GM19025 (cell line): ENCODE data around the gene FBXL19.

Experiments used
- ATAC-seq: cut with Tn5 transposase; IDR thresholded peaks from one replicate; pipeline ENCODE4 v1.9.1; 2021; ENCODE audit warnings: mild to moderate bottlenecking, low read depth, moderate library complexity; ENCODE audit not compliant: unreplicated experiment

FBXL19 gene

DNA sequence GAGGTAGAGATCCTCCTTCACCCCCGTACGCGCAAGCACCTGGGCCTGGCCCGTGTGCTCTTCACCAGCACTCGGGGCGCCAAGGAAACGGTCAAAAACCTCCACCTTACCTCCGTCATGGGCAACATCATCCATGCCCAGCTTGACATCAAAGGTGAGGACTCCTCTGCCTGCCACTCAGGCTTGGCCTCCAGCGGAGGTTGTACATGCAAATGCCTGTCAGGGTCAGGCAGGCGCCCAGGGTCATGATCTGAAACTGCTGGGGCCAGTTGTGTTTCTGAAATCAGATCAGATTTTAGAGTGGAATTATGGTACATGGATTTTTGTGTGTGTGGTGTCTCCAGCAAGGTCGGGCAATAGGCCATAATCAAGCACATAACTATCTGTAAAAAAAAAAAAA, 38.0 kb downstream of the FBXL19 start:
- no peak for ATAC-seq

DNA sequence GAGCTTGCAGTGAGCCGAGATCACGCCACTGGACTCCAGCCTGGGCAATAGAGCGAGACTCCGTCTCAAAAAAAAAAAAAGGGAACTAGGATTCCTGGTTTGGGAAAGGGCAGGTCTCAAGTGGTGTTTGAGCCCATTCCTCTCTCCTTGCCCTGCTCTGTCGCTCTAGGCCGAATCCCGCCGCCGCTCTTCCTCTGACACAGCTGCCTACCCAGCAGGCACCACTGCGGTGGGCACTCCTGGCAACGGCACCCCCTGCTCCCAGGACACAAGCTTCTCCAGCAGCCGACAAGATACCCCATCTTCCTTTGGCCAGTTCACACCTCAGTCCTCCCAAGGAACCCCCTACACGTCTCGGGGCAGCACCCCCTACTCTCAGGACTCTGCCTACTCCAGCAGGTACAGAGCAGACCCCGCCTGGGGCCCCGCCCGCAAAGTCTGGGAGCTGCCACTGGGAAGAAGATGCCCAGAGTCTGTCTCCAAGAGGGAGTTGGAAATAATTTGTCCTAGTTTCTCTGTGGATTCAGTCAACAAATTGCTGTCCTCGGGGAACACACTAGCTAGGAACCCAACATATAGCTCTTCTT, 40.6 kb downstream of the FBXL19 start:
- ATAC-seq: no peak

DNA sequence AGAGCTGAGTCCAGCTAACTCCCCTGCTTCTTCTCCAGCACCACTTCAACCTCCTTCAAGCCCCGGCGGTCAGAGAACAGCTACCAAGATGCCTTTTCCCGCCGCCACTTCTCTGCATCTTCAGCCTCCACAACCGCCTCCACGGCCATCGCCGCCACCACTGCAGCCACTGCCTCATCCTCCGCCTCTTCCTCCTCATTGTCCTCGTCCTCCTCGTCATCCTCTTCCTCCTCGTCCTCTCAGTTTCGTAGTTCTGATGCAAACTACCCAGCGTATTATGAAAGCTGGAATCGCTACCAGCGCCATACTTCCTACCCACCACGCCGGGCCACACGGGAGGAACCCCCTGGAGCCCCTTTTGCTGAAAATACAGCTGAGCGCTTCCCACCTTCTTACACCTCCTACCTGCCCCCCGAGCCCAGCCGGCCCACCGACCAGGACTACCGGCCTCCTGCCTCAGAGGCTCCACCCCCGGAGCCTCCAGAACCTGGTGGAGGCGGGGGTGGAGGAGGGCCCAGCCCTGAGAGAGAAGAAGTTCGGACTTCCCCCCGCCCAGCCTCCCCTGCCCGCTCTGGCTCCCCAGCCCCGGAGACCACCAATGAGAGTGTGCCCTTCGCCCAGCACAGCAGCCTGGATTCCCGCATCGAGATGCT, 41.3 kb downstream of the FBXL19 start:
- ATAC-seq: no peak

DNA sequence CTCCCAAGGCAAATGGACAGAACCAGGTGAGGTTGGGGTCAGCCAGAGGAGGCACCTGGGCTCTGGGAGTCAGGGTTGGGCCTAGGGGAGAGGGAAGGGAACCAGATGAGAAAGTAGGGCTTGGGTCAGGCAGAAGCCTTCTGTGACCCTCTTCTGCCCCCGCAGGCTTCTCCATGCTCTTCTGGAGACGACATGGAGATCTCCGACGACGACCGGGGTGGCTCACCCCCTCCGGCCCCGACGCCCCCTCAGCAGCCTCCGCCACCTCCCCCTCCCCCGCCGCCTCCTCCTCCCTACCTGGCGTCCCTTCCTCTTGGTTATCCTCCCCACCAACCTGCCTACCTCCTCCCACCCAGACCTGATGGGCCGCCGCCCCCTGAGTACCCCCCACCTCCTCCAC, 42.1 kb downstream of the FBXL19 start:
- ATAC-seq: no peak

DNA sequence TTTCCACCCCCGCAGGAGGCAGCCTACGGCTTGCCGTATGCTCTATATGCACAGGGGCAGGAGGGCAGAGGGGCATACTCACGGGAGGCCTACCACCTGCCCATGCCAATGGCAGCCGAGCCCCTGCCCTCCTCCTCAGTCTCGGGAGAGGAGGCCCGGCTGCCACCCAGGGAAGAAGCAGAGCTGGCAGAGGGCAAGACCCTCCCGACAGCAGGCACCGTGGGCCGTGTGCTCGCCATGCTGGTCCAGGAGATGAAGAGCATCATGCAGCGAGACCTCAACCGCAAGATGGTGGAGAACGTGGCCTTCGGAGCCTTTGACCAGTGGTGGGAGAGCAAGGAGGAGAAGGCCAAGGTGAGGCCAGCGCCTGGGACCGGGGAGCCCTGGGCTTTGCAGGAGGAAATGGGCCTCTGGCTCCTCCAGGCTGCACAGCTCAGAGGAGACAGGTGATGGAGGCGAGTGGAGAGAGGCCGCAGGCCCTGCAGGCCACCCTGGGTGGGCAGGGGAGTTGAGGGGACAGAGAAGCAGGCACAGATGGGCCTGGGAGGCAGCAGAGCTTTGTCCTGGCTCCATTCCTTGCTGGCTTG, 42.8 kb downstream of the FBXL19 start:
- ATAC-seq: no peak

DNA sequence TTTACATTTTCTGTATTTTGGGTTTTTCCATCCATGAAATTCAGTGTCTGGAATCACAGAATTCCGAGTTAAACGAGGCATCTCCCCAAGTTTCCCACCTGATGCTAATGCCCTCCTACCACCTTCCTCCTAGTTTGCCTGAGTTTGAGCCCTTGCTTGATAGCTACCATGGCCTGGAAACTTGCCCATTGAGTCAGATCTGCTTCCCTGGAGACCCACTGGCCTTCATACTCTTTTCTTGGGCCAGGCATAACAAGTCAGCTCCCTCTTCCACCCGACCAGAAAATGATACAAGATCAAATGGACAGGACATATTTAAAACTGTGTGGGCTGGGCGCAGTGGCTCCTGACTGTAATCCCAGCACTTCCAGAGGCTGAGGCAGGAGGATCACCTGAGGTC, 44.4 kb downstream of the FBXL19 start:
- no peak for ATAC-seq

DNA sequence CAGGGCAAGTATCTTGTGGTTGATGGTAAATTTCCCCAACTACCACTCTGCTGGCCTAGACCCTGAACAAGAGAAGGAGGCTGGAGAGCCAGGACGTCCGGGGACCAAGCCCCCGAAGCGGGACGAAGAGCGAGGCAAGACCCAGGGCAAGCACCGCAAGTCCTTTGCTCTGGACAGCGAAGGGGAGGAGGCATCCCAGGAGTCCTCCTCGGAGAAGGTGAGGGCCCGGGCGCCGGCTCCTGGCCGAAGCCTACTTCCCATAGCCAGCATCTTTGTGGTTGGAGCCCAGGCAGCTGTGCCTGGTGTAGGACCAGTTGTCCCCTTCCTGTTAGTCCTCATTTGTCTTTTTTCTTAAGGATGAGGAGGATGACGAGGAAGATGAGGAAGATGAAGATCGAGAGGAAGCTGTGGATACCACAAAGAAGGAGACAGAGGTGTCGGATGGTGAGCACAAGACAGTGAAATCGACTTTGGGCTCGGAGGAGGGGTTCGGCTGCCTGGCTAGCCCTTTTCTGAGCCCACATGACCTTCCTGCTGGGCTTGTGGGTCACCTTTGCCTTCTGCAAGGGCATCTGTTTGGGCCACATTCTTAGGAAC, 46.0 kb downstream of the FBXL19 start:
- no peak for ATAC-seq

DNA sequence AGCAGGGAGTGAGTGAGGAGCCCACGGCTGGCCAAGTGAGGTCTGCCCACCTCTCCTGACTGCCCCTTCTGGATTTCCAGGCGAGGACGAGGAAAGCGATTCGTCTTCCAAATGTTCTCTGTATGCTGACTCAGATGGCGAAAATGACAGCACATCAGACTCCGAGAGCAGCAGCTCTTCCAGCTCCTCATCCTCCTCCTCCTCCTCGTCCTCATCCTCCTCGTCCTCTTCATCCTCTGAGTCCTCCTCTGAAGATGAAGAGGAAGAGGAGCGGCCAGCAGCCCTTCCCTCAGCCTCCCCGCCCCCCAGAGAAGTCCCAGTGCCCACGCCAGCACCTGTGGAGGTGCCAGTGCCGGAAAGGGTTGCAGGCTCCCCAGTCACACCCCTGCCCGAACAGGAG, 47.9 kb downstream of the FBXL19 start:
- ATAC-seq: no peak

DNA sequence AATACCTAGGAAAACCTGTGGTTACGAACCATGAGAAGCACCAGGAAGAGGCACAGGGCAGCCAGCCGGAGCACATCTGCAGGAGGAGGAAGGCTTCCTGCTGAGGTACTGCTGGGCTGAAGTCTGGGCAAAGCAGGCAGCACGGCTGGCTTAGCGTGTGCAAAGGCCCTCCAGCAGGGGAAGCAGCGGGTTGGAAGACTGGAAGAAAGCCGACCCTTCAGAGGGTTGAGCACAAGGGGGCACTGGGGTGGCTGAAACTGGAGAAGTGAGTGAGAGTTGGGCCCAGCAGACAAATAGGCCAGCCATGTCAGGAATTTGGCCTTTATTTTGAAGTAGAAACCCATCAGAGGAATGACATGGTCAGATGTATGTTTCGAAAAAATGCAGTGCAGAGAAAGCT, 49.5 kb downstream of the FBXL19 start:
- no peak for ATAC-seq

DNA sequence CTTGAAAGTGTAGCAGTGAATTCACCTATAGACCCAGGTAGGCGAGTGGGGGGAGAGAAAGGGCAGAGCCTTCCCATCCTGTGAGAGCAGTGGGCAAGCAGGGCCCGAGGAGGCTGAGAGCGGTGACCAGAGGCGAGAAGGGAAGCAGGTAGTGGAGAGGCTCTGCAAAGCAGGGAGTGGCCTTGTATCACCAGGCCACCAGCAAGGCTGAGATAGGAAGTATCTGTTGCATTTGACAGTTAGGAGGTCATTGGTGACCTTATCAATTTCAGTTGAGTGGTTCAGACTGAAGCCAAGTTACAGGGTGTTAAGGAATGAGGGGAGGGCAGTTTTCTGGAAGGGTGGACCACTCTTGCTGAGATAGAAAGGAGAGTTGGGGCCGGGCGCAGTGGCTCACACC, 51.0 kb downstream of the FBXL19 start:
- ATAC-seq: no peak

DNA sequence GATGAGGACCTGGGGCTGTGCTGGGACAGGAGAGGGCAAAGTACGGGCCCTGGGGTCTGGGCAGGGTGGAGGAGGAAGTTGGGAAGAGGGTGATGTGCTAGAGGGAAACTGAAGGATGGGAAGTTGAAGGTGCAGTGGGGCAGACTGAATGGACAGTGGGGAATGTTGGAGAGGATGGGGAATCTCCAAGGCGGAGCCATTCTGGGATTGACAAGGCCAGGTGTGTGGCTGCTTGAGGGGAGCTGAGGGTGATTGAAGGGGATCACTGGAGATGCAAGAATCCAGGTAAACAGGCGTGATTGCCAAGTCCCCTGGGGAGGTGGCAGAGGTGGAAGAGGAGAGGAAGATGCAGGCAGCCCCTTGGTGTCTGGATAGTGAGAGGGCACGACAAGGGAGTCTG, 53.1 kb downstream of the FBXL19 start:
- no peak for ATAC-seq

DNA sequence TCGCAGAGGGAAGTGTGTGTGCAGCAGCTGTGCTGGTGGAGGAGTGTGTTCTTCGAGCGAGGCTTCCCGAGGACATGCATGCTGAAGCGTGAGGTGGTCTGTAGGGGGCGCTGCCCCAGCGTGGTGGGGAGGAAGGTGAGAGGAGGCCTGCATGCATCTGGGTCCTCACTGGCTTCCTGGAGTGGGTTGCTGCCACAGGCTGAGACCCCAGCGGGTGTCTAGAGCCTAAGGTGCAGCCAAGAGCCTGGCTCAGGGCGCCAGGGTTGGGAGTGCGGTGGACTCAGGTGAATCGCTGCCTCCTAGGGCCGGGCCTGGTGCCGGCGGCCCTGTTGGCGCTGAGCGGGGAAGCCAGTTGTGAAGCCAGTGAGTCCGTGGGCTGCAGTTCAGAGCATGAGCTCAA, 54.1 kb downstream of the FBXL19 start:
- ATAC-seq: no peak

DNA sequence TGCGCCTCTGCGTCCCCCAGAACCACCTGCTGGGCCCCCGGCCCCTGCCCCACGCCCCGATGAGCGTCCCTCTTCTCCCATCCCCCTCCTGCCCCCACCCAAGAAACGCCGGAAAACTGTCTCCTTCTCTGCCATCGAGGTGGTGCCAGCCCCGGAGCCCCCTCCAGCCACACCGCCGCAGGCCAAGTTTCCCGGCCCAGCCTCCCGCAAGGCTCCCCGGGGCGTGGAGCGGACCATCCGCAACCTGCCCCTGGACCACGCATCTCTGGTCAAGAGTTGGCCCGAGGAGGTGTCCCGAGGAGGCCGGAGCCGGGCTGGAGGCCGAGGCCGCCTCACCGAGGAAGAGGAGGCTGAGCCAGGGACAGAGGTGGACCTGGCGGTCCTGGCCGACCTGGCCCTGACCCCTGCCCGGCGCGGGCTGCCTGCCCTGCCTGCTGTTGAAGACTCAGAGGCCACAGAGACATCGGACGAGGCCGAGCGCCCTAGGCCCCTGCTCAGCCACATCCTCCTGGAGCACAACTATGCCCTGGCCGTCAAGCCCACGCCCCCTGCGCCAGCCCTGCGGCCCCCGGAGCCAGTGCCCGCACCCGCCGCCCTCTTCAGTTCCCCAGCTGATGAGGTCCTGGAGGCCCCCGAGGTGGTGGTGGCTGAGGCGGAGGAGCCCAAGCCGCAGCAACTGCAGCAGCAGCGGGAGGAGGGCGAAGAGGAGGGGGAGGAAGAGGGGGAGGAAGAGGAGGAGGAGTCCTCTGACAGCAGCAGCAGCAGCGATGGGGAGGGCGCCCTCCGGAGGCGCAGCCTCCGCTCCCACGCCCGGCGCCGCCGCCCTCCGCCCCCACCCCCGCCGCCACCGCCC, 56.0 kb downstream of the FBXL19 start:
- ATAC-seq: no peak

DNA sequence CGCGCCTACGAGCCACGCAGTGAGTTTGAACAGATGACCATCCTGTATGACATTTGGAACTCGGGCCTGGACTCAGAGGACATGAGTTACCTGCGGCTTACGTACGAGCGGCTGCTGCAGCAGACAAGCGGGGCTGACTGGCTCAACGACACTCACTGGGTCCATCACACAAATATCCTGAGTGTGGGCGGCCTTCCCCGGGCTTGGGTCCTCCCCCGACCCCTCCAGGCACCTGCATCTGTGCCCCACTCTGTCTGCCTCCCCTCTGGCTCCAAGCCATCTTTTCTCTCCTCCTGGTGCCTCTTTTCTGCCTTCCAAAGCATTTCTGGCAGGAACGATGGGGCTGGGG, 56.6 kb downstream of the FBXL19 start:
- ATAC-seq: no peak

DNA sequence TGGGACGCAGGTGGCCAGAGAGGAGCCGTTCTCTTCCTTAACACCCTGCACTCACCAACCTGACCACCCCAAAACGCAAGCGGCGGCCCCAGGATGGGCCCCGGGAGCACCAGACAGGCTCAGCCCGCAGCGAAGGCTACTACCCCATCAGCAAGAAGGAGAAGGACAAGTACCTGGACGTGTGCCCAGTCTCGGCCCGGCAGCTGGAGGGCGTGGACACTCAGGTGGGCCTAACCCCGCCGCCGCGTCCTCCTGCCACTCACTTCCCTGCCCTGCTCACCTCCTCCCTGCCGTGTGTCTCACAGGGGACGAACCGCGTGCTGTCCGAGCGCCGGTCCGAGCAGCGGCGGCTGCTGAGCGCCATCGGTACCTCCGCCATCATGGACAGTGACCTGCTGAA, 57.1 kb downstream of the FBXL19 start:
- no peak for ATAC-seq

DNA sequence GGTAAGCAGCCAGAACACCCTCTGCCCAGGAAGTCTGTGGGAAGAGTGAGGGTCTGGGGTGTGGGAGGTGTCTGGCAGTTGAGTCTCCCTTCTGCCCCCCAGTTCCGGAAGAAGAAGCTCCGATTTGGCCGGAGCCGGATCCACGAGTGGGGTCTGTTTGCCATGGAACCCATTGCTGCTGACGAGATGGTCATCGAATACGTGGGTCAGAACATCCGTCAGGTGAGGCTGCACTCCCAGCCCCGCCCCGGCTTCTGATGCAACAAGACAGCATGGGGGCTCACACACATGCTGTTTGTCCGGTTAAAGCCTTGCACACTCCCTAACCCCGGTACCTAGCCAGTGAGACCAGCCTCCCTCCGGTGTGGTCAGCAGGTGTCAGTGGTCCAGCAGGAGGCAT, 57.6 kb downstream of the FBXL19 start:
- no peak for ATAC-seq

DNA sequence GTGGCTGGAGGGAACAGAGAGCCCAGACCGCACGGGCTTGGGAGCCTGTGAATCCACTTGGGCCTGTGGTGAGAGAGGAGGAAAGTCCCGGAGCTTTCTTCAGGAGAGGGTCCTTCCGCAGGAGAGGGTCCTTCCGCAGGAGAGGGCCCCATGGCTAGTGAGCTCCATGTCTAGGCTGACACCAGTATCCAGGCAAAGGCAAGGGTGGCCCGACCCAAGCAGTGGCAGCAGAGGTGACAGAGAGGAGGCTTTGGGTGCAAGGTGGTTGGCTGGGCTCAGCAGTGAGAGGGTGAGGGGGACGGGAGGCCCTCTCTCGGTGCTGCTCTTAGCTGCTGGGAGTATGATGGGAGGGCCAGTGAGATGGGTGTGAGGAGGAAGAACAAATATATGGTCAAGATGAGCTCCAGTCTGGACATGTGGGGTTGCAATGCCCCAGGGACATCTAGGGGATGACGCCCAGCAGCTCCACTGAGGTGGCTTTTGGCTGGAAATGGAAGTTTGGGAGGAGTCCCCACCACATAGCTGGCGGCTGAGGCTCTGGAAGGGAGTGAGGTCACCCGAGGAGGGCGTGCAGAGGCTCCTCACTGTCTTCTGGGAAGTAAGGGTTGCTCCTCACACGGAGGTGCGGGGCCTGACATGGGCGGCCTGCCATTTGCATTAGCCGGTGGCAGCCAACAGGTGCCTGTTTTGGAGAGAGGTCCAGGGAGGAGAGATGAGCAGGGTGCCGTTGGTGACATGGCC, 59.3 kb downstream of the FBXL19 start:
- no peak for ATAC-seq

DNA sequence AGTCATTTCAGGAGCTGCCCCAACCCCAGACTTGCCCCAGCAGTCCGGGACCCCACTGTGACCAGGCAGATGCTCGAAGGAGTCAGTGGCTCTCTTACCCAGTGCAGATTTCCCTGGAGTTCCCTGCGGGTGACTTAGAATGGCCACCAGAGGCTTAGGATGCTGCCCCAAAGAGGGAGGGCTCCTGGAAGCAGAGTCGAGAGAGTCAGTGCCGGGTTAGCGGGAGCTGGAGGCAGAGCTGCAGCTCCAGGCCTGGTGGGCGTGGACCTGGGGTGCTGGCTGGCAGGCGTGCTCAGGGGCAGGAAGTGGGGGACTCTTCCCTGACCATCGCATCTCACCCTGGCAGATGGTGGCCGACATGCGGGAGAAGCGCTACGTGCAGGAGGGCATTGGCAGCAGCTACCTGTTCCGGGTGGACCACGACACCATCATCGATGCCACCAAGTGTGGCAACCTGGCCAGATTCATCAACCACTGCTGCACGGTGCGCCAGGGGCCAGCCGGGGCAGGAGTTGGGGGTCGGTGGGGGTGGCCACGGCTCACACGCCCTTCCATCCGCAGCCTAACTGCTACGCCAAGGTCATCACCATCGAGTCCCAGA, 60.0 kb downstream of the FBXL19 start:
- no peak for ATAC-seq

DNA sequence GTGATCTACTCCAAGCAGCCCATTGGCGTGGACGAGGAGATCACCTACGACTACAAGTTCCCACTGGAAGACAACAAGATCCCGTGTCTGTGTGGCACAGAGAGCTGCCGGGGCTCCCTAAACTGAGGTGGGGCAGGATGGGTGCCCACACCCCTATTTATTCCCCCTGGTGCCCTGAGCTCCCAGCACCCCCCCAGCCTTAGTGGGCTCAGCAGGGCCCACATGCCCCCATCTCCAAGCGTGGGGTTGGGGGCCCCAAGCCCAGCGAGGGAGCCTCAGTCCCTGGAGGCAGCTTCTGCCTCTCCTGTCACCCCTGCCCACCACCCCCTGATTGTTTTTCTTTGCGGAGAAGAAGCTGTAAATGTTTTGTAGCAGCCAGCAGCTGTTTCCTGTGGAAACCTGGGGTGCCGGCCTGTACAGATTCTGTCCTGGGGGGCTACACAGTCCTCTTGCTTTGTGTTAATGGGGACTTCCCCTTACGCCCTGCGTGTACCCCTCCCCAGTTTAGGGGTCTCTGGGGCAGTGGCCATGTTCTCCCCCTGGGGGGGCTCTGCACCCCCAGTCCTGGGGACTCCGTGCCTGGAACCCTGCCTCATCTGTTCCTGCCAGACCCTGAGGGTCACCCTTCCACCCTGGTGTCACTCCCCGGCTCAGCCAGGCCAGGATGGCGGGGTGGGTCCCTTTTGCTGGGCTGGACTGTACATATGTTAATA, 60.7 kb downstream of the FBXL19 start:
- ATAC-seq: no peak
